ENCODE data around the gene FAM13A.

- TF ChIP-seq CTCF (IDR thresholded peaks at IDR 0.05; ENCODE audit: extremely low read depth in 1 of 2, insufficient read depth in 1 of 2, low read depth in 1 of 2, low read length in 2 of 2) = no peak
- no peak for TF ChIP-seq POLR2AphosphoS5 (IDR thresholded peaks at IDR 0.05; ENCODE audit: insufficient read depth, low read depth, low read length)
- TF ChIP-seq POLR2A (IDR thresholded peaks at IDR 0.05; ENCODE audit: low read depth, low read length) = no peak
- no peak for TF ChIP-seq JUN (IDR thresholded peaks at IDR 0.05; ENCODE audit: borderline replicate concordance, insufficient read depth, insufficient read length, low read depth)
- no peak for TF ChIP-seq EZH2 (IDR thresholded peaks at IDR 0.05; ENCODE audit: borderline replicate concordance, low read depth, low read length, severe bottlenecking)
- TF ChIP-seq, protein P1, sequence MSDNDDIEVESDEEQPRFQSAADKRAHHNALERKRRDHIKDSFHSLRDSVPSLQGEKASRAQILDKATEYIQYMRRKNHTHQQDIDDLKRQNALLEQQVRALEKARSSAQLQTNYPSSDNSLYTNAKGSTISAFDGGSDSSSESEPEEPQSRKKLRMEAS (IDR thresholded peaks at IDR 0.05; ENCODE audit: insufficient read depth, insufficient read length) = no peak
Measured at GRCh38 chr4:89021684-89022083, 35.3 kb downstream of the FAM13A start.
